22Rv1 (cell line): Measurements from ENCODE around the gene GPR50.

ENCODE experiments used
- CTCF ChIP-seq: fragments of 450-650 bp; IDR thresholded peaks from 2 replicates; pipeline ENCODE4 v1.5.1; 2017; ENCODE audit warnings: mild to moderate bottlenecking
- ZFX ChIP-seq: fragments of 450-650 bp; IDR thresholded peaks from 2 replicates; pipeline ENCODE4 v1.6.1; 2017; ENCODE audit warnings: antibody characterized with exemption, borderline replicate concordance

DNA sequence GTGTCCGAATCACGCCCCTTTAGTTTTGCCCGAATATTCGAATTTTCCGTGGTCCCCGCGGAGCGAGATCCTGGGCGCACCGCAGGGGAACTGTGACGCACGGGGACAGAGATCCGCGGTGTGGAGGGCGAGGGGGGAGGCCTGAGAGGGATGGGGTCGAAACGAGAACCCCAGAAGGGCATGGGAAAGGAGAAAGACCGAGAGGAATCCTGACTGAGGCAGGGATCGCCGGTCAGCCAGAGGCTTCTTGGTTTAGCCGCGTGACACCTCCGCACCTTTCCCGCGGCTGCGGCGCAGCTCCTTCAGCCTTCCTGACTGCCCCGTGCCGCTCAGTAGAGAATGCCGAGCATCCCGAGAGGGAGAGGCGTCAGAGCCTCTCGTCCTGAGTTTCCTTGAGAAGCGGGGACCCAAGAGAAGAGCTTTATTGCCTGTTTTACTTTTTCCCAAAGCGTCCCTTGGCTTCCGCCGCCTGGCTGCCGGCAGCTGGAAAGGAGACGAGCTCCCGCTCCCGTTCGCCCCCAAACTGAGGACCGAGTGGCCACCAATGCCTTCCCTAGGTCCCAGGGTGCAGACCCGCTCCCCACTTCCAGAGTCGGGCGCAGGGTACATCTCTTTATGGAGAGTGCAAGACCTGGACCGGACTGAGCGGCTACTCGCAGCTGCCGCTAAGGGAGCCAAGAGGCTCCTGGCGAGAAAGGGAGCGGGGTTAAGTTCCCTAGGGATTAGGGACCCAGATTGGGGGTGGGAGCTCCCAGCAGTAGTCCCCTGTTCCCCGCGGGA lies 911 bp upstream of the GPR50 start:
- TF ChIP-seq CTCF: no peak
- no peak for TF ChIP-seq ZFX
